ENCODE results near the gene PROX1. TPM values are rescaled to one million over a fixed set of nuclear protein-coding genes. Genes with fewer than 3 reads are reported as not detected.

Gene PROX1
- total and polyA plus RNA-seq, 2 of the 8 experiments (the other 6 are each of a cell fraction or from before 2014, with no cell fraction given), result 0.30 to 2.0 TPM

DNA sequence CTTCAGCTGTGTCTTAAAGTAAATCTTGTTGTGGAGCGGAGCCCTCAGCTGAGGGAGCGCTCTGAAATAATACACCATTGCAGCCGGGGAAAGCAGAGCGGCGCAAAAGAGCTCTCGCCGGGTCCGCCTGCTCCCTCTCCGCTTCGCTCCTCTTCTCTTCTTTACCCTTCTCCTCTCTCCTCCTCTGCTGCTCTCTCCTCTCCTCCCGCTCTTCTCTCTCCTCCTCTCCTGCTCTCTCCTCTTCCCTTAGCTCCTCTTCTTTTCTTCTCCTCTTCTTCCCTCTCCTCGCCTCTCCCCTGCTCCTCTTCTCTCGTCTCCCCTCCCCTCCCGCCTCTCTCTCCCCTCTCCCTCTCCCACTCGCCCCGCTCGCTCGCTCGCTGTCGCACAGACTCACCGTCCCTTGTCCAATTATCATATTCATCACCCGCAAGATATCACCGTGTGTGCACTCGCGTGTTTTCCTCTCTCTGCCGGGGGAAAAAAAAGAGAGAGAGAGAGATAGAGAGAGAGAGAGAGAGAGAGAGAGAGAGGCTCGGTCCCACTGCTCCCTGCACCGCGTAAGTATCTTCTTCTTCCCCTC is at the start of gene PROX1 (continued):
- TF ChIP-seq RBBP5 (IDR thresholded peaks at IDR 0.05; ENCODE audit: borderline replicate concordance, low read depth, low read length) (peak; percentile 73; the same call in 1 of the 2 replicates), SIN3A (conservative IDR thresholded peaks at IDR 0.05 in 1 of 2, IDR thresholded peaks at IDR 0.05 in 1 of 2; ENCODE audit: low read depth in 1 of 2, low read length in 2 of 2) (0 out of 4 replicates have a peak, but pooled peaks of 1 of the 2 experiments have one; percentile 47), KDM4A (IDR thresholded peaks at IDR 0.05; ENCODE audit: low read depth, low read length, severe bottlenecking) (peak; percentile 91), POLR2A (IDR thresholded peaks at IDR 0.05; ENCODE audit: control extremely low read depth in 1 of 2, low read depth in 2 of 2, low read length in 2 of 2) (peak in 1 of 2 experiments; percentile 52; a peak in 1 of 3 replicates)
- TF ChIP-seq, protein P1, sequence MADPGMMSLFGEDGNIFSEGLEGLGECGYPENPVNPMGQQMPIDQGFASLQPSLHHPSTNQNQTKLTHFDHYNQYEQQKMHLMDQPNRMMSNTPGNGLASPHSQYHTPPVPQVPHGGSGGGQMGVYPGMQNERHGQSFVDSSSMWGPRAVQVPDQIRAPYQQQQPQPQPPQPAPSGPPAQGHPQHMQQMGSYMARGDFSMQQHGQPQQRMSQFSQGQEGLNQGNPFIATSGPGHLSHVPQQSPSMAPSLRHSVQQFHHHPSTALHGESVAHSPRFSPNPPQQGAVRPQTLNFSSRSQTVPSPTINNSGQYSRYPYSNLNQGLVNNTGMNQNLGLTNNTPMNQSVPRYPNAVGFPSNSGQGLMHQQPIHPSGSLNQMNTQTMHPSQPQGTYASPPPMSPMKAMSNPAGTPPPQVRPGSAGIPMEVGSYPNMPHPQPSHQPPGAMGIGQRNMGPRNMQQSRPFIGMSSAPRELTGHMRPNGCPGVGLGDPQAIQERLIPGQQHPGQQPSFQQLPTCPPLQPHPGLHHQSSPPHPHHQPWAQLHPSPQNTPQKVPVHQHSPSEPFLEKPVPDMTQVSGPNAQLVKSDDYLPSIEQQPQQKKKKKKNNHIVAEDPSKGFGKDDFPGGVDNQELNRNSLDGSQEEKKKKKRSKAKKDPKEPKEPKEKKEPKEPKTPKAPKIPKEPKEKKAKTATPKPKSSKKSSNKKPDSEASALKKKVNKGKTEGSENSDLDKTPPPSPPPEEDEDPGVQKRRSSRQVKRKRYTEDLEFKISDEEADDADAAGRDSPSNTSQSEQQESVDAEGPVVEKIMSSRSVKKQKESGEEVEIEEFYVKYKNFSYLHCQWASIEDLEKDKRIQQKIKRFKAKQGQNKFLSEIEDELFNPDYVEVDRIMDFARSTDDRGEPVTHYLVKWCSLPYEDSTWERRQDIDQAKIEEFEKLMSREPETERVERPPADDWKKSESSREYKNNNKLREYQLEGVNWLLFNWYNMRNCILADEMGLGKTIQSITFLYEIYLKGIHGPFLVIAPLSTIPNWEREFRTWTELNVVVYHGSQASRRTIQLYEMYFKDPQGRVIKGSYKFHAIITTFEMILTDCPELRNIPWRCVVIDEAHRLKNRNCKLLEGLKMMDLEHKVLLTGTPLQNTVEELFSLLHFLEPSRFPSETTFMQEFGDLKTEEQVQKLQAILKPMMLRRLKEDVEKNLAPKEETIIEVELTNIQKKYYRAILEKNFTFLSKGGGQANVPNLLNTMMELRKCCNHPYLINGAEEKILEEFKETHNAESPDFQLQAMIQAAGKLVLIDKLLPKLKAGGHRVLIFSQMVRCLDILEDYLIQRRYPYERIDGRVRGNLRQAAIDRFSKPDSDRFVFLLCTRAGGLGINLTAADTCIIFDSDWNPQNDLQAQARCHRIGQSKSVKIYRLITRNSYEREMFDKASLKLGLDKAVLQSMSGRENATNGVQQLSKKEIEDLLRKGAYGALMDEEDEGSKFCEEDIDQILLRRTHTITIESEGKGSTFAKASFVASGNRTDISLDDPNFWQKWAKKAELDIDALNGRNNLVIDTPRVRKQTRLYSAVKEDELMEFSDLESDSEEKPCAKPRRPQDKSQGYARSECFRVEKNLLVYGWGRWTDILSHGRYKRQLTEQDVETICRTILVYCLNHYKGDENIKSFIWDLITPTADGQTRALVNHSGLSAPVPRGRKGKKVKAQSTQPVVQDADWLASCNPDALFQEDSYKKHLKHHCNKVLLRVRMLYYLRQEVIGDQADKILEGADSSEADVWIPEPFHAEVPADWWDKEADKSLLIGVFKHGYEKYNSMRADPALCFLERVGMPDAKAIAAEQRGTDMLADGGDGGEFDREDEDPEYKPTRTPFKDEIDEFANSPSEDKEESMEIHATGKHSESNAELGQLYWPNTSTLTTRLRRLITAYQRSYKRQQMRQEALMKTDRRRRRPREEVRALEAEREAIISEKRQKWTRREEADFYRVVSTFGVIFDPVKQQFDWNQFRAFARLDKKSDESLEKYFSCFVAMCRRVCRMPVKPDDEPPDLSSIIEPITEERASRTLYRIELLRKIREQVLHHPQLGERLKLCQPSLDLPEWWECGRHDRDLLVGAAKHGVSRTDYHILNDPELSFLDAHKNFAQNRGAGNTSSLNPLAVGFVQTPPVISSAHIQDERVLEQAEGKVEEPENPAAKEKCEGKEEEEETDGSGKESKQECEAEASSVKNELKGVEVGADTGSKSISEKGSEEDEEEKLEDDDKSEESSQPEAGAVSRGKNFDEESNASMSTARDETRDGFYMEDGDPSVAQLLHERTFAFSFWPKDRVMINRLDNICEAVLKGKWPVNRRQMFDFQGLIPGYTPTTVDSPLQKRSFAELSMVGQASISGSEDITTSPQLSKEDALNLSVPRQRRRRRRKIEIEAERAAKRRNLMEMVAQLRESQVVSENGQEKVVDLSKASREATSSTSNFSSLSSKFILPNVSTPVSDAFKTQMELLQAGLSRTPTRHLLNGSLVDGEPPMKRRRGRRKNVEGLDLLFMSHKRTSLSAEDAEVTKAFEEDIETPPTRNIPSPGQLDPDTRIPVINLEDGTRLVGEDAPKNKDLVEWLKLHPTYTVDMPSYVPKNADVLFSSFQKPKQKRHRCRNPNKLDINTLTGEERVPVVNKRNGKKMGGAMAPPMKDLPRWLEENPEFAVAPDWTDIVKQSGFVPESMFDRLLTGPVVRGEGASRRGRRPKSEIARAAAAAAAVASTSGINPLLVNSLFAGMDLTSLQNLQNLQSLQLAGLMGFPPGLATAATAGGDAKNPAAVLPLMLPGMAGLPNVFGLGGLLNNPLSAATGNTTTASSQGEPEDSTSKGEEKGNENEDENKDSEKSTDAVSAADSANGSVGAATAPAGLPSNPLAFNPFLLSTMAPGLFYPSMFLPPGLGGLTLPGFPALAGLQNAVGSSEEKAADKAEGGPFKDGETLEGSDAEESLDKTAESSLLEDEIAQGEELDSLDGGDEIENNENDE (IDR thresholded peaks at IDR 0.05; ENCODE audit: insufficient replicate concordance, low read length), result no peak
- TF ChIP-seq, protein P2, sequence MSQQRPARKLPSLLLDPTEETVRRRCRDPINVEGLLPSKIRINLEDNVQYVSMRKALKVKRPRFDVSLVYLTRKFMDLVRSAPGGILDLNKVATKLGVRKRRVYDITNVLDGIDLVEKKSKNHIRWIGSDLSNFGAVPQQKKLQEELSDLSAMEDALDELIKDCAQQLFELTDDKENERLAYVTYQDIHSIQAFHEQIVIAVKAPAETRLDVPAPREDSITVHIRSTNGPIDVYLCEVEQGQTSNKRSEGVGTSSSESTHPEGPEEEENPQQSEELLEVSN (IDR thresholded peaks at IDR 0.05), result no peak
- TF ChIP-seq, protein P3, sequence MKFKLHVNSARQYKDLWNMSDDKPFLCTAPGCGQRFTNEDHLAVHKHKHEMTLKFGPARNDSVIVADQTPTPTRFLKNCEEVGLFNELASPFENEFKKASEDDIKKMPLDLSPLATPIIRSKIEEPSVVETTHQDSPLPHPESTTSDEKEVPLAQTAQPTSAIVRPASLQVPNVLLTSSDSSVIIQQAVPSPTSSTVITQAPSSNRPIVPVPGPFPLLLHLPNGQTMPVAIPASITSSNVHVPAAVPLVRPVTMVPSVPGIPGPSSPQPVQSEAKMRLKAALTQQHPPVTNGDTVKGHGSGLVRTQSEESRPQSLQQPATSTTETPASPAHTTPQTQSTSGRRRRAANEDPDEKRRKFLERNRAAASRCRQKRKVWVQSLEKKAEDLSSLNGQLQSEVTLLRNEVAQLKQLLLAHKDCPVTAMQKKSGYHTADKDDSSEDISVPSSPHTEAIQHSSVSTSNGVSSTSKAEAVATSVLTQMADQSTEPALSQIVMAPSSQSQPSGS (IDR thresholded peaks at IDR 0.05; ENCODE audit: low read length), result no peak
